HG02571 (cell line): ENCODE data around the gene ZNF287.

Experiments used
- ATAC-seq: cut with Tn5 transposase; IDR thresholded peaks from one replicate; pipeline ENCODE4 v1.9.1; 2021; ENCODE audit warnings: mild to moderate bottlenecking, moderate library complexity; ENCODE audit not compliant: unreplicated experiment

Gene ZNF287

DNA sequence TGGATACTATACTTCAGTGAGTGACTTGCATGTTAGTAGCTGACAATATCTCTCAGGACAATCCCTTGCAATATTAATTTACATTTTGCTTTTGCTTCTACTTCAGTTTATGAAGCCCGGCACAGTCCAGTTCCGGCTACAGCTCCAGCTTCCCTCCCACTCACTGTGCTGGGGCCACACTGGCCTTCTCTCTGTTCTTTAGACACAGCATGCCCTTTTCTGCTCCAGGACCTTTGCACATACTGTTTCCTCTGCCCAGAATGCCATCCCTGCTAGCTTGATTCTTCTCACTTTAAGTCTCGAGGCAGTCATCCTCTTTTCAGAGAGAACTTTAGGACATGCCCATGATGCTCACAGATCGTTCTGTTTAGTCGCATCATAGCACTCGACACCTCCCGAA is 51.5 kb downstream of the ZNF287 start:
- no peak for ATAC-seq

DNA sequence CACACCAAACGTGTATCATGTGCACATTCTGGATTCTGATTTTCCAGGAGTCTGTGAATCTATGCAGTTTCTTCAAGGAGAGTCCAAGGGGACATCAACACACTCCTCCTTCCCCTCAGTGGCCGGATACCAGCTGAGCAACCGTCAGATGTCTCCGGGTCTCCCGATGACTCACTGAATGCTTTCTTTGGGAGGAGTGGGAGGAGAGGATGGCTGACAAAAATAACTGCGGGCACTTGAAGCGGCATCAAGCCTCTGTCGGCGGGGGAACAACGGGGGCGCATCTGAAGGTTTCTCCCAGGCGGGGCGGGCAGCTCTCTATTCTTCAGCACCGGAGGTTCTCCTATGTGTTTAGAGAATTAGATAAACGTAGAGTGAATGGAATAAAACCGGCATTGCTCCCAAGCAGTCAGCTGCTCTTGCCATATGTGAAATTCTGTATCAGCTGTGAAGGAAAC is 52.4 kb downstream of the ZNF287 start:
- no peak for ATAC-seq

DNA sequence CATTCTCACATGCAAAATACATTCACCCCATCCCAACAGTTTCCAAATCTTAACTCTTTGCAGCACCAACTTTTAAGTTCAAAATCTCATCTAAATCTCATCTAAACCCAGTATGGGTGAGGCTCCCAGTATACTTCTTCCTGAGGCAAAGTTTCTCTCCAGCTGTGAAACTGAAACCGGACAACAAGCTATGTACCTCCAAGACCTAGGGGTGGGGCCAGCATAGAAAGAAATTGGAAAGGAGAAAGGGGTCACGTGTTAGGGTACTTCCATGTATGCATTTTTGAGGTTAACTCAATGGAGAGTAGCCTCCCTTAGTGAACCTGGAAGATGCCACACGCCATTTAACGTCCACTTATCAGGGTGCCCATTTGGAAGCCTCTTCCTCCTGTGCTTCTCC is 53.1 kb downstream of the ZNF287 start:
- no peak for ATAC-seq

DNA sequence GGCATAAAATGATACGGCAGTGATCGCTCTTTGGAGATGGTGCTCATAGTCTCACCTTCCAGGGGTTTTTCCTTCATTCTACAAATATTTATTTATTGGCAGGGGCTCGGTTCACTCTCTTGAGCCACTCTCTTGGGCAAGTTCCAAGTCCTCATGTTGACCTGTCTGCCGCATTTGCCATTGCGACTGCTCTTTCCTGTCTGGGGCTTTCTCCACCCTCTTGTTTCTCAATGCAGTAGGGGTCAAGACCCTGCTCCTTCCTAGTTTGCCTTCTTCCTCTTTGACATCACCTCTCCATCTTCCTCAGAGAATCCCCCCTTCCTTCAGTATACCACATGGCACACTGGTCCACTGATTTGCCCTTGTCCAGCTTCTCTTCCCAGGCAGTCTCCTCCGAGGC is 55.1 kb downstream of the ZNF287 start:
- ATAC-seq, result no peak

DNA sequence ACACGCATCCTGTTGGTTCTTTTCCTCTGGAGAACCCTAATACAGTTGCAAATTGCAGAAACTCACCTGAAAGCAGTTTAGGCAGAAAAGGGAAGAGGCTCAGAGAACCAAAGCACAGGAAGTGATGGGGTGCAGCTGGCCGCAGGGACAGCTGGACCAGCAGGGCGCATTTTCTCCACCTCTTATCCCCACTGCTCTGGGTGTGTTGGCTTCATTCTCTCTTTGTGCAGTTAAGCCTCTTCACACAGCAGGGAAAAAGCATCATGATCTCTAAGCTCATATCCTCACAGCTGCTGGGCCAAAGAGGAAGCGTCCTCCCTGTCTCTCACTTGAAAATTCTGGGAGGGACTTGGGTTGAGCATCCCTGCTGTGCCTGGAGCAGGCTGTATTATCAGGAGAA is 57.0 kb downstream of the ZNF287 start:
- no peak for ATAC-seq

DNA sequence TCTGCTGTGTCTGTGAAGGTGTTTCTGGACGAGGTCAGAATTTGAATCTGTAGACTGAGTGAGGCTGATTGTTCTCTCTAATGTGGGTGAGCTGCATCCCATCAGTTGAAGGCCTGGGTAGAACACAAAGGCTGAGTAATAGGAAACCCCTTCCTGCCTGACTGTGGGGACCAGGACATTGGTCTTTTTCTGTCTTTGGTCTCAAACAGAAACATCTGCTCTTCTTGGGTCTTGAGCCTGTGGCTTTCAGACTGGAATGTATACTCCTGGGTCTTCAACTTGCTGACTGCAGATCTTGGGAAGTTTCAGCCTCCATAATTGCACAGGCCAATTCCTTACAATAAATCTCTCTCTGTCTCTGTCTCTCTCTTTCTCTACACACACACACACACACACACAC is 57.4 kb downstream of the ZNF287 start:
- ATAC-seq, result no peak

DNA sequence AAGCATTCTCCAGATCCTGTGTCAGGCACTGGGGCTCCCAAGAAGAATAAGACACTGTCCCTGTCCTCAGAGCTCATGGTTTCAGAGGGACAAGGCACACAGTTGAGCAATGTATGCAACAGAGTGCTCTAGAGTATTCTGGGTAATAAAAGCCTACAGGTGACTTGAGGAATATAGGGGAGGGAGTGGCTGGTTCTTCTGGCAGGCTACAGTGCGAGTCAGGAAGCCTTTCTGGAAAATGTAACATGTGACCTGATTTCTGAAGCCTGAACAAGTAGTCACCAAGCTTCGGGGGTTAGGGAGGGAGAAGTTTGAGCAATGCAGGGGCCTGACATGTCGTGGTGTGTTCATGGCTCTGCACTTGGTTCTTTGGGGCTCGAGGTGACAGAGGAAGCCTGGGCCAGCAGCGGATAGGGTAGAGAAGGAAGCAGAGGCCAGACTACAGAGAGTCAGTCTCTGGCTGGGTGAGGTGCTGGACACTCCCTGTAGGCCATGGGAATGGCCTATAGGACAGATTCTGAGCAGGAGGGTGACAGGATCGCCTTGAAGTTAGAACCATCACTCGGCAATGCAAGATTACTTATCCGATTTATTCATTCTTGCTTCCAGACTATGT is 61.0 kb downstream of the ZNF287 start:
- ATAC-seq, result no peak

DNA sequence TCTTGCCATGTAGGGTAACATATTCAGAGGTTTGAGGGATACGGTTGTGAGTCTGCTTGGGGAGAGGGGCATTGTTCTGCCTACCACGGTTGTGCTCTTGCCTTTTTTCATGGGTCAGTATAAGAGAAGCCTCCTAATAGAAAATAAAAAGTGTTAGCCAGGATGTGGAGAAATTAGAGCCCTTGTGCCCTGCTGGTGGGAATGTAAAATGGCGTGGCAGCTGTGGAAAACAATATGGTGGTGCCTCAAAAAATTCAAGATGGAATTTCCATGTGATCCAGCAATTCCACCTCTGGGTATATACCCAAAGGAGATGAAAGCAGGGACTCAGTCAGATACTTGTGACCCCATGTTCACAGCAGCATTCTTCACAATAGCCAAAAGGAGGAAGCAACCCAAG is 62.8 kb downstream of the ZNF287 start:
- no peak for ATAC-seq

DNA sequence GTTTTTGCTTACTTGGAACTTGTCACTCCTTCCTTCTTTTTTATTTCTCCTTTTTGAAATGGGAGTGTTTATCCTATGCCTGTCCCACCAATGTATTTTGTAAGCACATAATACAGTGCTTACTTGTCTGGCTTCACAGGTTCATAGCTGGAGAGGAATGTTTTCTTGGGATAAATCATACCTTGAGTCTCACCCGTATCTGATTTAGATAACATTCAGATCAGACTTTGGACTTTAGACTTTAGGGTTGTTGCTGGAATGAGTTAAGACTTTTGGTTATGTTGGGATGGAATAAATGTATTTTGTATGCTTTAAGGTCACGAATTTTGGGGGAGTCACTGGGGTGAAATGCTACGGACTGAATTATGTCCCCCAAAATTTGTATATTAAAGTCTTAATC is 64.0 kb downstream of the ZNF287 start:
- no peak for ATAC-seq
